ENCODE measurements around the gene MOV10L1.
"Not testable (repeated sequence)": the region's sequence is repeated elsewhere in the genome, so short reads cannot be mapped to it uniquely, and the experiment has no call there.

Gene MOV10L1

GRCh38 chr22:50081426-50082196 is 8.2 kb upstream of the MOV10L1 start:
- no peak for DNase-seq

DNA sequence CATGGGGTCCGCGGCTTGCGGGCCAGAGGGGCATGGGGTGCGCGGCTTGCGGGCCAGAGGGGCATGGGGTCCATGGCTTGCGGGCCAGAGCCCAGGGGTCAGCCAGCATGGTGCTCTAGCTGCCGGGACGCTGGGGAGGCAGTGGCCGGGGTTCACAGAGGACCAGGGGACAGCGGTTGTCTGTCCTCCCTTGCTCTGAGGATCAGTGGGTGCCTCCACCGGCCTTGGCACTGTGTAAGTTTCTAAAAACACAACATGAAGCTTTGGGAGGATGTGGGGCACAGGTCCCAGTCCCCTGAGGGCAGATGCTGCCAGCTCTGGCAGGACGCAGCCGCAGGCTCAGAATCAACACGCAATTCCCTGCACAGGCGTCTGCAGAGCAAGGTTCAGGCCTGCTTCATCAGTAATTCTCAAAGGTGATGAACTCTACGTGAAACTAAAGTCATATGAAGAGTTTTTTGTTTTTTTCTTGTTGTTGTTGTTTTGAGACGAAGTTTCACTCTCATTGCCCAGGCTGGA is 7.5 kb upstream of the MOV10L1 start:
- no peak for DNase-seq

DNA sequence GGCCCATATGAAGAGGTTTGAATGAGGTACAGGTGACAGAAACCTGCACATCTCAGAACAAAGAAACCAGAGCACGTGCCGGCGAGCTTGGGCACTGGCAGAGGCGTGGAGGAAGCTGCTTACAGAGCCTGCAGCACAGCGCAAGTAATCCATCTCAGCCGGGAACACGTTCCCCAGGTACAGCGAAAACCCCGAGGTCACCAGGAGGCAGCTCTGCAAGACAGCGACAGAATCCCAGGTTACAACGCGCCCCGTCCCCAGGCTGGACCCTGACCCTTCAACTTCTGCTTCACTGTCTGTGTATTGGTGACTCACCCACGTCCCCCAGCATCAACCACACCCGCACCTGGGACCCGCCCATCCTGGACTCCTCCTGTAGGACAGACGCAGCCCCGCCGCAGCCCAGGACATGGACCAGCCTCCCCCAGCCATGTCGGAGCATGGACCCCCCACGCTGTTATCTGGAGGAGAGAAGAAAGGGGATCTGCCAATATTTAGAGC is 6.8 kb upstream of the MOV10L1 start:
- no peak for DNase-seq

GRCh38 chr22:50083462-50084079 is 6.2 kb upstream of the MOV10L1 start:
- peak; percentile 47 for DNase-seq

- peak; percentile 26 for DNase-seq
Measured at GRCh38 chr22:50084080-50084477, 5.7 kb upstream of the MOV10L1 start.

- DNase-seq, result no peak
Measured at GRCh38 chr22:50084614-50085021, 5.2 kb upstream of the MOV10L1 start.

DNA sequence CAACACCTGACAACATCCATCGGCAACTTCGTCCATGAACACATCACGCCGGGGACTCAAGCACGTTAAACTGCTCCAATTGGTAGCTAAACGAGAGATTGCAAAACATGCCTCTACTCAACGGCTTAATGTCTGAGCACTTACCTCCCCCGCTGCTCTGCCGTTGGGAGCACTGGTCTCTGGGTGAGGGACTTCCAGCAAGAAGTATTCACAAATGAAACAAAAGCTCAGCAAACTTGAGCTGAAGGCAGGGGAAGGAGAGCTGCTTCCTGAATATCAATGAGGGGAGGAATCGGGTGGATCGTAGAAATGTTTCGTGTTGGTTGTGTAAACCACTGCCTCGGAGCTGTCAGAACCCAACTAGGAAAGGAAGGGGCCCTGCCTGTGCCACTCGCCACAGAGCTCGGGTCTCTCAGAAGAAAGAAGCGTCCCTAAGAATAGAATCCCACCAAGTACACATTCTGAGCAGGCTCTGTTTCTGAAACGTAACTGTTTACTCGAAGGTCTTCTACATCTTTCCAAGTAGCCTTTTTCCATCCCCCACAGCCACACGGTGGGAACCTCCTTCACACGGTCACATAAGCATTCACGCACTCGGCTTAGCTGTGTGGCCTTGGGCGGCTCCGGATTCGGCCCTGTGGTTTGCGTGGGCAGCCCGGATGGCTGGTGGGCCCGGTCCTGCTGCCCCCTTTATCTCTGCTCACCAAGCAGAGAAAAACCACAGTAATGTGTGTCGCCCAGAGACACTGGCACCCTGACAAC is 4.4 kb upstream of the MOV10L1 start, which contains the start of gene MLC1:
MLC1 (minus strand) TSS at position 216 of the 762 bp plus-strand sequence. CDS start 524 bp downstream, outside the sequence.
- DNase-seq, result peak; percentile 29

DNA sequence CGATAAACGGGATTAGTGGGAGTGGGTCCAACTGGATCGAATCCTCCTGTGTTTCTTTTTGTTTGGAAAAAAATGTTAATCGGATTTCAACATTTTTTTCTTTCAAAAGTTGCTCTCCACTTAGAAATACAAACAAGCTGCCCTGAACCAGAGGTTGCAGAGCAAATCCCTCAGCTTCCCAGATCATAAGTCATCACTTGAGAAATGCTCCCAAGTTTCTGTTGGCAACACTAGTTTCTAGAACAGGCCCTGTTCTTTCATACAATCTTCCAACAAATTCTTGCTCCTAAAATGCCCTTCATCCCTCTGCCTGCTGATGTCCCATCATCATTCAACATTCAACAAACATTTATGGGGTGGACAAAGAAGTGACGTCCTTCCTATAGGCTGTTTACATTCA is 3.3 kb upstream of the MOV10L1 start:
- DNase-seq, result no peak

GRCh38 chr22:50086975-50087374 is 2.8 kb upstream of the MOV10L1 start:
- DNase-seq, result not testable (repeated sequence)

- DNase-seq, result no peak
Measured at GRCh38 chr22:50087646-50088045, 2.2 kb upstream of the MOV10L1 start.

GRCh38 chr22:50088096-50088495 is 1.7 kb upstream of the MOV10L1 start:
- DNase-seq, result no peak

GRCh38 chr22:50089231-50089630 is 575 bp upstream of the MOV10L1 start:
- no peak for DNase-seq

GRCh38 chr22:50090412-50090714 is 557 bp downstream of the MOV10L1 start:
- no peak for DNase-seq

DNA sequence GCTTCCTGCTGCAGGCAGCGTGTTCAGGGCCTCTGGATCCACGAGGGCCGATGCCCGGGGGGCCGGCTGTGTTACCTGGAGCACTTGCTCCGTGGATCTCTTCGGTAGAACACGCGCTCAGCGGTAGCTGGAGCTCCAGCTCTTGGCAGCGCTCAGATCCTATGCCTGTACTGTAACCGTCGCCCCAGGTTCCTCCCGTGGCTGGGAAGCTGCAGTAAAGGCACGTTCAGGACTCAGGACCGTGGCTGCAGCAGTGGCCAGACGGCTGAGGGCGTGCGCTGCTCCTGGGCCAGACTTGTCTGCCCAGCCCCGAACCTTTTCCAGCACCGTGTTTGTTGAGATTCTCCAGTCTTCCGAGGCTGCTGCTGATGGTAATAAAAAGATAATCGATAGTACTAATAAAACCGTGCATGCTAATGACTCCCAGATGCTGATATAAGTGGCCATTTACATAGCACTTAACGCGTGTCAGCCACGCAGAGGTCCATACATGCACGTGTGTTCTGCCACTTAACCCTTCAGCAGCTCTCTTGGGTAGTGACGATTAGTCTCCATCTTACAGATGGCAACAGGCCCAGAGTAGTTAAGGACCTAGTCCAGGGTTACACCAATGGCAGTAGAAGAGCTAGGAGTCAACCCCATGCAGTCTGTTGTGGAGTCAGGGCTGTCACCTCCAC is 1.4 kb downstream of the MOV10L1 start:
- no peak for DNase-seq

DNA sequence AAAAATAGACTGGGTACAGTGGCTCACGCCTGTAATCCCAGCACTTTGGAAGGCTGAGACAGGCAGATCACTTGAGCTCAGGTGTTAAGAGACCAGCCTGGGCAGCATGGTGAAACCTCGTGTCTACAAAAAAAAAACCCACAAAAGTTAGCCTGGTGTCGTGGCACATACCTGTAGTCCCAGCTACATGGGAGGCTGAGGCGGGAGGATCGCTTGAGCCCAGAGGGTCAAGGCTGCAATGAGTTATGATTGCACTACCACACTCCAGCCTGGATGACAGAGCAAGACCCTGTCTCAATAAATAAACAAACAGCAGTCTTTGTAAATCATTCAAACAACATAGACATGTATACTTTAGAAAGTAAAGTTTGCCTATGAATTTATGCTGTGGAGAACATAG is 2.5 kb downstream of the MOV10L1 start:
- DNase-seq, result no peak

GRCh38 chr22:50098052-50098451 is 8.2 kb downstream of the MOV10L1 start:
- no peak for DNase-seq

GRCh38 chr22:50101870-50102565 is 12.2 kb downstream of the MOV10L1 start:
- no peak for DNase-seq

- DNase-seq, result no peak
Measured at GRCh38 chr22:50102946-50103345, 13.1 kb downstream of the MOV10L1 start.

DNA sequence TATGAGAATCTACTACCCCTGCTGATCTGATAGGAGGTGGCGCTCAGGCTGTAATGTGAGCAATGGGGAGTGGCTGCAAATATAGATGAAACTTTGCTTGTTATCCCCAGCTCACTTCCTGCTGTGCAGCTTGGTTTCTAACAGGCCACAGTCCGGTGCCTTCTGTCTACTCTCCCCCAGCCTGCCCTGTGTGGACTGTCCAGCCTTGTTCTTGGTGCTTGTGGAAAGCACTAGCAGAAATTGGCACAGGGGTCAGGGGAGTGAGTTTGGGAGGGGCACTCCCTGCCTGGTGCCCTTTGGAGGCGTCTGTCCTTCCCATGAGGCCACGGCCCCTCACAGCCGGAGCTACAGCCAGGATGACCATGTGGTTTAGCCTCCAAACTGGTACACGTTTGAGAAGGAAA is 14.3 kb downstream of the MOV10L1 start:
- DNase-seq, result no peak

- DNase-seq, result peak; percentile 83
Measured at GRCh38 chr22:50105208-50106100, 15.6 kb downstream of the MOV10L1 start.

DNA sequence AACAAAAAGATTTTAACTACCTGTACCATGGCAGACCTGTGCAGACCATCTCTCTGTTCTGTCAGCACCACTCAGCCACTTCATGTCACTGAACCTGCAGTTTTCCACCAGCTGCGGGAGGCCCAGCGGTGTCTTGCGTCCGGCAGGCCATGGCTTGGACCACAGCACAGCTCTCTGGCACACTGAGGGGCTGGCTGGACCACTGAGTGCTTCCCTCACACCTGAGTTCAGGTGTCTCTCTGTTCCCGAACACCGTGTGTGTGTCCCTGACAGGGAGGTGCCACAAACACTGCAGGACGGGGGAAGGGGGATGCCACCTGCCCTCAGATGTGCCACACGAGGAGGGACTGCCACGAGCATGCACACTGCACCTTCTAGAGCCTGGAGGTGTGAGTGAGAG is 17.7 kb downstream of the MOV10L1 start:
- DNase-seq, result no peak

Measured in eye (tissue), 1 donor.